ENCODE measurements around the gene PHYHD1. TPM values are rescaled to one million over a fixed set of nuclear protein-coding genes. Genes with fewer than 3 reads are reported as not detected.

Gene PHYHD1
- total RNA-seq = 1 to 10 TPM; 1.5 to 7.1 TPM
- long read RNA-seq = 0 reads

DNA sequence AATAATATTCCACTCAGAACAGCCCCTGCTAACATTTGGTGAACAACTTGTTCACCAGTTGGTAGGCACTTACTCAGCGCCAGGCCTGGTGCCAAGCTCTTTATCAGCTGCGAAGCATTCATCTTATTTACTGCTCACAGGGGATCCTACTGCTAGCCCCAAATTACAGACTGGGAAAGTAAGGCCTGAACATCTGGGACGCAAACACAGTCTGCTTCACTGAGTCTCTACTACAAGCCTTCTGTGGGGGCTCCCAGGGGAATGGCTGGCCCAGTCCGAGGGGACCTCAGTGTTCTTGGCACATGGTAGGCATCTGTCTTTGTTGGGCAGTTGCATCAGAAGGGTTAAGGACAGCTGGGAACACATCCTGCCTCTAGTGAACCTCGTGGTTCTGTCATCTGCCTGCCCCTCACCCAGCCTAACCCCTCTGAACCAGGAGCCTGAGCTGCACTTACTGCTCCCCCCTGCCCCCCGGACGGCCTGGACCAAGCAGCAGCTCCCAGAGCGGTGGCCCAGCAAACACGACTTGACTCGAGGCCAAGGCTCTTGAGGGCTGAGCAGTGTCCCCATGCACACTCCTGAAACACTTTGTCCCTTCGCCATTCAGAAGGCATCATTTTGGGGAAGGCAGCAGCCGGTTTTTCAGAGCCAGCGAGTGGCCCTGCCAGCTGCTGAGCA is at the start of gene PHYHD1:
TSS of gene PHYHD1 (plus strand) at position 602 of the 678 bp plus-strand sequence. CDS start 1,342 bp downstream, outside the sequence.
- ATAC-seq (no peak), DNase-seq (no peak)
- intact Hi-C loops (cut with DNase I, micrococcal nuclease) = loop anchor here in 1 of 2 donors (10.0 kb wide), 1 partner anchor 56 kb away; no protein-coding TSS in a partner anchor

DNA sequence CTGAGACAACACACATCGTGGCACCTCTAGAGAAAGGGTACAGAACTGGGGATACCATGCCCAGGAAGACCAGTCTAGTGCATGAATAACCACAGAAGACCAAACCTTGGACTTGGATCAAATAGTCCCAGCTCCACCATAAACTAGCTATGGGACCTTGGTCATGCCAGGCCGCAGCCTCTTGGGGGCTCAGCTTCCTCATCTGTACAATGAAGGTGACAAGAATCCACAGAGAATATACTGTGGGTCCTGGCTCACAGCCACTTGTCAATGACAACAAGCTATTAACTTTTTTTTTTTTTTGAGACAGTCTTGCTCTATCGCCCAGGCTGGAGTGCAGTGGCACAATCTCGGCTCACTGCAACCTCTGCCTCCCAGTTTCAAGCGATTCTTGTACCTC is 42.9 kb upstream of the PHYHD1 start:
- DNase-seq (no peak), ATAC-seq (no peak)
- intact Hi-C loops (cut with DNase I, micrococcal nuclease) = no loop called here

DNA sequence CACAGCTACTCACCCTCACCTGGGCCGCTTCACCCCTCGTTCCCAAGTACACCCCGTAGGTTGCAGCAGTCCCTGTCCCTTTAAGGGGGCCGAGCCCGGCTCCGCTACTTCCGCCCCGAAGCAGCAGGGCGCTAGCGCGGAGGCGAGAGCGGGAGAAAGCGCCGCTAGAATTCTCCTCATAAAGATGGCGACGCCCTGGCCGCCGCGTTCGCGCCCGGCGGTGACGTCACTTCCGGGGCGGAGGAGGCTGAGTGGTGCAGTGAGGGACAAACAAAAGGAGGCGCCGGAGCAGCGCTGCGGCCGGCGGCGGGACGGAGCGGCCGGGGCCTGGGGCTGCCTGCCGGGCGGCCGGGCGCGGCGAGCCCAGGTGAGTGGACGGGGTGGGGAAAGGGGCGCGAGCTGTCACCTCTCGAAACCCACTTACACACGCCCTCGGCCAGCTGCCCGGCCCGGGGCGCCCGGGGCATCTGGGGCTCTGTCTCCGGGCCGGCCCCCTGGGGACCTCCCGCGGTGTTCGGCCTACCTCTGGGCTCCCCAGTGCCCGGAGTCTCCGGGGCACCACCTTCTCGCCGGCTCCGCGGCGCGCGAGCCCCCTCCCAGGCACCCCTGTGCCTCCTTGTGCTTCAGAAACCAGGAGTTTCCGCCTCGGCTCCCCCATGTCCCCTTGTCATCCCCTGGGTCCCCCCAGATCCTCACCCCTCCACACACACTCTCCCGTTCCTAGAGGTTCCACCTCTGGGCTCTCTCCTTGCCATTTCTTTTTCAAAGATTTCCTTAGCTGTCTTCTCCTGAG is 38.7 kb upstream of the PHYHD1 start, which contains the start of the genes KYAT1 and LRRC8A:
TSS of gene KYAT1 (minus strand) at position 67 of the 793 bp plus-strand sequence. CDS start 36,545 bp downstream, outside the sequence.
TSS of gene LRRC8A (plus strand) at position 250 of the 793 bp plus-strand sequence. CDS start 25,032 bp downstream, outside the sequence.
- DNase-seq (peak; percentile 96 to 98), ATAC-seq (peak; percentile 89)
- intact Hi-C loops (cut with DNase I, micrococcal nuclease) = no loop called here

DNA sequence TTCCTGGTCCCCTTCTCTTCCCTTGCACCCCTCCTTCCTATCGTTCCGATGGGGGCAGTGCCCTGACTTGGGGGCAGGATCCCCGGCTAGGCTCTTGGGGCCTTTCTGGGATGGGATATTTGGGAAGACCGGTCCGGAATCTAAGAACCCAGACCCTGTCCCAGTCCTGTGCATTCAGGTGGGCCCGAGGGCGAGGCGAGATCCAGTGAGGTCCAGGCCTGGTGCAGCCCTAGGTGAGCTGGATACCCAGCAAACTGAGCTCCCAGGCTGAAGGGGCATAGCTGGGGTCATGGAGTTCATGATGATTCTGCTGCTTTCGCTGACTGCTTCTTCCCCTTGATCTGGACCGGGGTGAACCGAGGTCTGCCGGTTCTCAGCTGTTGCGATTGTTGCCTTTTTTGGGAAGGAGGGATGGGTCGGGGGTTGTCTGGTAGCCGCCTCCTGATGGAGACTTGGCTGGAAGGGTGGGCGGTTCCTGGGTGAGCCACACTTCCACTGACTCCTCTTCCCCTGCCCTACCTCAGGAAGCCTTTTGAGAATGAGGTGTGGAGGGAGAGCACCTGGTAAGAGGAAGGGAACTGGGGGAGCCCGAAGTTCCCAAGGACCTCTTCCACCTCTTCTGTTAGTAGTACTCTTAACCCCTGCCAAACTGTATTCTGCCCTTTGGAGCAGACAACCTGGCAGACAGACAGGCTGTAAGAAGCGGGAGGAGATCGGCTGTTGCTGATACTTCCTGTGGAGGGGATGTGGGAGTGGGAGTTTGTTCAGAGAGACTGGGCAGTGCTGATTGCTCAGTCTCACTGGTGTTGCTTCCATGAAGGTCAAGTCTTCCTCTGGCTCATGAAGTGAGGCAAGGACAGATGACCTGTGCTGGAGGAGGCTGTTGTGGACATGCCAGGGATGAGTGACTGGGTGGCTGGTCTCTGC is 37.8 kb upstream of the PHYHD1 start:
- intact Hi-C loops (cut with DNase I, micrococcal nuclease) = no loop called here
- DNase-seq (no peak), ATAC-seq (peak; percentile 16)

DNA sequence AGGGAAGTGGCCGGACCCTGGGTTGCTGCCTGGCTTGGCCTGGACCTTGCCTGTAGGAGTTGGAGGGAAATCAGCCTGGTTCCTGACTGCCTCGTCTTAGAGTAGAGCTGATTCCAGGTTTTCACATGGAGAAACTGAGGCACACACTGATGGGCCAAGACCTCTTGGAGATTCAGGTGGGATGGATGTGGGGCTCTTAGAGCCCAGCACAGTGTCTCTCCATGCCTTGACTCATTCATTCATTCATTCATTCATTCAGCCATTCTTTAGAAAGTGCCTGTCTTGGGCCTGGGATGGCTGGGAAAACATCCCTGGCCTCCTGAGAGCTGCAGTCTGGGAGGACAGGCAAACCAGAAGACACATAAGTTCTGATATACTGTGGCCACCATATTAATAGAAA is 36.6 kb upstream of the PHYHD1 start:
- intact Hi-C loops (cut with DNase I, micrococcal nuclease) = no loop called here
- ATAC-seq (no peak), DNase-seq (no peak)

DNA sequence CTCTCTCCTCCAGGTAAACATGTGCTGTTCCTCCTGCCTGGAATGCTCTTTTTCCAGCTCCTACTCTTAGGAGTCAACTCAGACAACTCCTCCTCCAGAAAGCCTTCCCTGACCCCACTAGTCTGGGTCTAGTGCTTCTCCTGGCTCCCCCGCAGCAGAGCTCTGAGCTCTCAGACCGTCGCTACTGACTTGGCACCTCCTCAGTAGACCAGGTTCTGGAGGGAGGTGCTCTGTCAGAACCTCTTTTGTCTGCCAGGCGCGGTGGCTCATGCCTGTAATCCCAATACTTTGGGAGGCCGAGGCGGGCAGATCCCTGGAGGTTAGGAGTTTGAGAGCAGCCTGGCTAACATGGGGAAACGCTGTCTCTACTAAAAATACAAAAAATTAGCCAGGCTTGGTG is 35.4 kb upstream of the PHYHD1 start:
- ATAC-seq (no peak), DNase-seq (no peak)
- intact Hi-C loops (cut with DNase I, micrococcal nuclease) = no loop called here

DNA sequence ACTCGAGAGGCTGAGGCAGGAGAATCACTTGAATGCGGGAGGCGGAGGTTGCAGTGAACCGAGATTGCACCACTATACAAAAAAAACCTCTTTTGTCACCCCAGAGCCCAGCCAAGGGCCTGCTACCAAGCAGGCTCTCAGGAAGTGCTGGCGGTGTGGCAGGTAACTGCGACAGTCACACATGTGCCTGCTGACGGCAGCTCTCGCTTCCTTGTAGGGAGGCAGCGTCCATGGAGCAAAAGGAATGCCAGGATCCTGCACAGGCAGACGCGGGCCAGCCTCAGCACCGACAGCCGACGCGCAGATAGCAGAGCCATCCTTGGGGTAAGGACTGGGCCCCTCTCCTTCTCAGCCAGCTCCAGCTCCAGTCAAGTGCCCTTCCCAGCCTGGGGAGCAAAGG is 35.0 kb upstream of the PHYHD1 start:
- intact Hi-C loops (cut with DNase I, micrococcal nuclease) = no loop called here
- DNase-seq (no peak), ATAC-seq (no peak)

DNA sequence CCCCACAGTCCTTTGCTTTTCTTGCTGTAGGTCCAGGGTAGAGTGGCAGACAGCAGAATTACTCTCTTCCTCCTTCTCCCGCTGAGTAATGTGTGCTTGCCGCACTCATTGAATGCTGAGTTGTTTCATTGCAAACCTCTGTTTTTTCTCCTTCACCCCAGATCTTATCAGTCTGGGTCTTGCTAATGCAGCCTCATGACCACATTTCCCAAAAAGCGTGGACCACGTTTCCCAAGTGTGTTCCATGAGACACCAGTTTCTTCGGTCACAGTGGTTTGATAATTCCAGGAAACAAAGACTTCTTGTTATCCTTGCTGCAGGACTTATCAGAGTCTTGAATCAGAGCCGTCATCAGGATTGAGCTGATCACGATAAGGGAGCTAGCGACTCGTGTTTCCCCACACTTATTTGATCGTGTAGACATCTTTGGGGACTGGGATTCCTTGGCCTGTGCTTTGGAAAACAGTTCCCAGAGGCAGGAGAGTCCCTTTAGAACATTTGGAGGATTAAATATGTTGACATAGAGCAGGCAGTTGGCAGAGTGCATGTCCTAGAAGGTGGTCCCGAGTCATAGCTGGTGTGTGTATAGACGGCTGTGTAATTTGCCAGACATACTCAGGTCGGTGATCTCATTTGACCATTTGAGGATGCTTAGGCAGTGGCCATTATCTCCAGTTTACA is 34.4 kb upstream of the PHYHD1 start:
- ATAC-seq (no peak), DNase-seq (no peak)
- intact Hi-C loops (cut with DNase I, micrococcal nuclease) = no loop called here

DNA sequence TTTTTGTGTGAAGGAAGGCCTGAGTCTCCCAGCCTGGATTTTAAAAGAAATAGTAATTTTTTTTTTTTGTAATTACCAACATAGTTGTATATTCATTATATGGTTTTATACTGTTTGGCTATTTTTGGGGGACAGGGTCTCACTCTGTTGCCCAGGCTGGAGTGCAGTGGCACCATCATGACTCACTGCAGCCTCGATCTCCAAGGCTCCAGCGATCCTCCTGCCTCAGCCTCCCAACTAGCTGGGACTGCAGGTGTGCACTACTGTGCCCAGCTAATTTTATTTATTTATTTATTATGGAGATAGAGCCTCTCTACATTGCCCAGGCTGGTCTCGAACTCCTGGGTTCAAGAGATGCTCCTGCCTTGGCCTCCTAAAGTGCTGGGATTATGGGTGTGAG is 33.7 kb upstream of the PHYHD1 start:
- ATAC-seq (no peak), DNase-seq (no peak)
- intact Hi-C loops (cut with DNase I, micrococcal nuclease) = no loop called here

DNA sequence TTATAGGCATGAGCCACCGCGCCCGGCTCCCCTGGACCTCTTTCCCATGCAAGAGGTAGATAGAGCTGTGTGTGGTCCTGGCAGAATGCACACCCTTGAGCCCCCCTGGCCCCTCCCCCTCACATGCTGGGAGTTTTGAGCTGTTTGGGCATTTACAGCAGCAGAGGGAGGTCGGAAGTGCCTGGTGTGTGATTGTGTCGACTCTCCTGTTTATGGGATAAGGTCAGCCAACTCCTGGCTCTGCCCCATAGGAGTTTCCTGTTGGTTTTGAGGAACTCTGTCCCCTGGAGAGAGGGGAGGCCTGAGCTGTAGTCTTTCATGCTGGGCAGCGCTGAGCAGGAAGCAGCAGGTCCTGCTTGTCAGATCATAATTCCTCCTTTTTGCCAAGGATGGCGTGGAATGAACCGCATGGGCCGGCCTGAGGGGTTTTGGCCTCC is 32.9 kb upstream of the PHYHD1 start:
- no peak for ATAC-seq

DNA sequence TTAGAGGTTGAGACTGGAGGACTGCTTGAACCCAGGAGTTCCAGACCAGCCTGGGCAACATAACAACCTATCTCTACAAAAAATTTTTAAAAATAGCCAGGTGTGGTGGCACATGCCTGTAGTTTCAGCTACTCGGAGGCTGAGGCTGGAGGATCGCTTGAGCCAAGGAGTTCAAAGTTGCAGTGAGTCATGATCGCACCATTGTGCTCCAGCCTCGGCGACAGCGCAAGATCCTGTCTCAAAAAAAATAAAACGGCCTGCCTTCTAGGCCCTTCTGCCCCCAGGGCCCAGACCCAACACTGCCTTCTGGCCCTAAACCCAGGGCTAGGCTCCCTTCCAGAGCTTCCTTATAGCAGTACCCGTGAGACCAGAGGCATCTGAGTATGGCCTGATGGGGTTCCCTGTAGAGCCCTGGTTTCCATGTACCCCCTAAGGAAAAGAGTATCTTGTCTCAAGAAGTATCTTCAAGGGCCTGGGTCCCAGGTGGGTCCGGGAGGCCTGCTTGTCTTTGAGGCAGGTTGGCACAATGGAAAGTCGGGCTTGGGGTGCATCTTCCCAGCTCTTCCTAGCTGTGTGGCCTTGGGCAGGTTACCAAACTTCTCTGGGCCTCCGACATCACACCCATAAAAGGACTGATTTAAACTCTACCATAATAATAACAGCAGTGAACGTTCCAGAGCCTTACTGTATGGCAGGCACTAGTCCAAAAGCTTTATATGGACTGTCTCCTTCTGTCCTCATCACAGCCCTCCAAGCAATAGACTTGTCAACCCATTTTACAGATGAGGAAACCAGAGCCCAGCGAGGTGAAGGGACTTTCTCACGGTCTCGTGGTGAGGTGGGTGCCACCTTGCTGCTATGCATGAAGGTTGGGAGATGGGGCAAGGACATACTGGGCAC is 29.2 kb upstream of the PHYHD1 start:
- peak in 1 of 2 donors; percentile 28 for DNase-seq
- intact Hi-C loops (cut with DNase I, micrococcal nuclease) = no loop called here
- no peak for ATAC-seq

More for the DNA sequence above, 32.9 kb upstream of the PHYHD1 start:
- intact Hi-C loops (cut with DNase I, micrococcal nuclease) = no loop called here
- no peak for DNase-seq

DNA sequence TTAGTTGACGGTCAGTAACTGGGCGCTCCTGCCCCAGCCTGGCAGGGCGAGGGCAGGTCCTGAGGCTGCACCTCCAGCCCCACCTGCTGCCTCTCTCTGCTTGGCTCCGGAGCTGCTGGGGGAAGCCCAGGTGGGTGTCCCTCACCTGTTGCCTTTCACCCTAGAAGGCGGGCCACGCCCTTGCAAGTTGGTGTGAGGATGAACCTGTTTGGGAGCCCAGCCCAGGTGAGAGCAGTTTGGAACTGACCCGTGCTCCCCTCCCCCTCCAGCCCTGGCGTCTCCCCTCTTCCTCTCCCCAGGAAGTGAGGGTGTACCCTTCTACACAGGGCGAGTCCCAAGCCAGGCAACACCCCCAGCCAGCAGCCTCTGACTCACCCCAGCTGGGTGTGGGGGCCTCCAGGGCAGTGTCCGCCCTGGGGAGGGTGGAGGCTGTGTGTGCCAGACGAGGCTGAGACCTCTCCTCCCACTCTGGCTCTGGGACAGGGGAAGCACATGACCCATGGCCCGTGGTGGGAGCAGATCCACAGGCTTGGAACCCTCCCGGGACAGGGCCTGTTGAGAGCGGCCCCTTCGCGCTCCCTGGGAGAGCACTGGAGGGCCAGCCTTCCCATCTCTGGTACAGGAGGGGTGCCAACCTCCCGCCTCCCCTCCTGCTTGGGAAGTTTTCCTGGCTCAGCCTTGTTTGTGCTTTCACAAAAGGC is 28.4 kb upstream of the PHYHD1 start:
- intact Hi-C loops (cut with DNase I, micrococcal nuclease) = no loop called here

DNA sequence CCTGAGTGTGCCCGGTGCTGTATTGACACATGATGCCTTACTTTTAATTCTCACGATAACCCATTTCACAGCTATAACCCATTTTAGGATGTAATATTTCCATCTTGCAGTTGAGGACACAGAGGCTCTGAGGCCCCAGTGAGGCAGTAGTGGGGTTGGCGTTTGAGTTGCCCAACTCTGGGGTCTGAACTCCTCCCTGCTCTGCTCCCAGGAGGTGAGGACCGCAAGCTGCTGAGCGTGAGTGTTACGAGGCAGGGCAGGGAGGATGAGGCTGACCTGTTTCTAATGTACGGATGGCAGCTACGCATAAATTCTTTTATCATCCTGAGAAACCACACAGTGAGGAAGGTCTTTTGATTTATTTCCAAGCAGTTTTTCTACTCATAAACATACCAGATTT is 27.4 kb upstream of the PHYHD1 start:
- intact Hi-C loops (cut with DNase I, micrococcal nuclease) = no loop called here
- no peak for ATAC-seq
- DNase-seq = peak in 1 of 2 donors; percentile 25

More for the DNA sequence above, 28.4 kb upstream of the PHYHD1 start:
- DNase-seq (peak; percentile 80 to 95), ATAC-seq (peak; percentile 97)

DNA sequence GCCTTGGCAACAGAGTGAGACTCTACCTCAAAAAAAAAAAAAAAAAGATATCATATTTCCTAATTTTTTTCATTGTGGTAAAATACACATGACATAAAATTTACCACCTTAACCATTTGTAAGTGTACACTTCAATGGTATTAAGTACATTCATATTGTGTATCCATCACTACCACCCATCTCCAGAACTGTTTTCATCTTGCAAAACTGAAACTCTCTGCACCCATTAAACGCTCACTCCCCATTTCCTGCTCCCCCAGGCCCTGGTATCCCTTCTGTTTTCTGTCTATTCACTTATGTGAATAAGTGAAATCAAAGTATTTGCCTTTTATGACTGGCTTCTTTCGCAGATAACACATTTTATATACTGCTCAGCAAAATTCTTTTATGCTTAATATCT is 26.0 kb upstream of the PHYHD1 start:
- intact Hi-C loops (cut with DNase I, micrococcal nuclease) = no loop called here
- DNase-seq (no peak), ATAC-seq (no peak)

DNA sequence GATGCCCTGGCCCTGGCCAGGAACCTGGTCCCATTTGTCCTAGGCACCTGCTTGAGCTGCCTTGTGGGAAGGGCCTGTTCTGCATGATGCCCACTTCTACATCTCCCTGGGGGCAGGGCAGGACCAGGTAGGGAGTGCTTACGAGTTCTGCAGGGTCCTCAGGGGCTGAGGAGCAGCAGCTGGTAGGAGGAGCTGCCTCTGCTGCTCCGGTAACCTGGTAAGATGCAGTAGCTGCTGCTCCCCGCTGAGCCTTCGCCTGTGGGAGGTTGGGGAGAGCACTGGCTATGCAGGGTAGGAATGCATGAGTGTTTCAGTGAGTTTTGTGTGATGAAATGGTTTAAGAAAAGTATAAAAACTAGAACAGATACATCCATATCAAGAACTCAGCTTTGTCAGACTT is 25.2 kb upstream of the PHYHD1 start:
- intact Hi-C loops (cut with DNase I, micrococcal nuclease) = no loop called here

DNA sequence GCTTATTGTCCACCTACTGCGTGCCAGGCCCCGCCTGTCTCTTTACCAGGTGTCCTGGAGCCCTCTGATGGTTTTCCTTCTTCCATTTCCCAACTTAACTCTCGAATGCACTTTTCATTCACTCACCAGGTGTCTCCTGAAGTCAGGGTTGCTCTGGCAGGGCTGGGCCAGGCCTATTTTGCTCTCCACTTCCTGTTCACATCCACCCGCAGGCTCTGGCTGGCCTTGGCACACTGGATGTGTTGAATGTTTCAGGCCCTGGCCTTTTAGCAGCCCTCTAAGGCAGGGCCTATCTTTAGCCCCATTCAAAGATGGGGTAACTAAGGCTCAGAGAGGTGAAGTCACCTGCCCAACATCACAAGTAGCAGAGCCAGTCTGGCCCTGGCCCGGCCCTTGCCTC is 22.4 kb upstream of the PHYHD1 start:
- peak; percentile 29 for ATAC-seq

More for the DNA sequence above, 25.2 kb upstream of the PHYHD1 start:
- ATAC-seq (no peak), DNase-seq (peak in 1 of 2 donors; percentile 17)

More for the DNA sequence above, 22.4 kb upstream of the PHYHD1 start:
- DNase-seq = peak in 1 of 2 donors; percentile 23
- intact Hi-C loops (cut with DNase I, micrococcal nuclease) = no loop called here

Measured in left colon (tissue), 2 donors.